ENCODE measurements around the gene TNS1. TPM values are rescaled to one million over a fixed set of nuclear protein-coding genes. Genes with fewer than 3 reads are reported as not detected.

Gene TNS1
- polyA plus RNA-seq, 3 donors: 0.26 to 1.6 (median 1.5) TPM

DNA sequence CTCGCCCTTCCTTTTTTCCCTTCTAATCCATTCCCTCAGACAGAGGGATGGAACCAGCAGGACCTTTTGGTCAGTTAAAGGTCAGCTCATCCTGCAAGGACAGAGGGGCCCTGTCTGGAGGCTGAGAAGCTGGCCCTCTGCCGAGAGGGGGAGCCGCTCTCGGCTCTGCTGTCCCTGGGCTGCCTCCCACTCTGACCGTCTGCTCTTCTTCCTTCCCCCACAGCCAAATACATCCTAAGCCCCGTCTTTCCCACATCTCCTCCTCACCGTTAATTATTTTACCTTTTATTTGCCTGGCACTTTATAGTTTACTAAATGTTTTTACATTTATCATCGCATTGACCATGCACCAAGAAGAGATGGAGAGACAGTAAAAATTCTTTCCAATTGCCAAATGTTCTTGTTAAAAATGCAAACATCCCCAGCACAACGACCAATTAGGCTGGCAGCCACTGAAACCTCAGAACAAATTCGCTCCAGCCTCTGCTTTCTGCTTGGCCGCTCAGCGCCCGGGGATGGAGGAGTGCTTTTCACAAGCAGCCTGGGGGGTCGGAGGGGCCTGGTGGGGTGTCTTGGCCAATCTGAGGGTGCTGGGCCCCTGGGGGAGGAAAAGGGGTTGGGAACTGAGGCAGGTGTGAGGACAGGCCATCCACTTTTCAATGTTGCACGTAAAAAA lies 123.7 kb downstream of the TNS1 start:
- no peaks in the 10 kb centered on the region for H4K20me1 ChIP-seq (ENCODE audit: insufficient read depth, low read length)
- no peak overlapping the region for H3K4me3 ChIP-seq (replicated peaks in 1 of 3; ENCODE audit: low read depth in 2 of 3, low read length in 3 of 3)
- H3K27ac Mint-ChIP-seq: no peak overlapping the region
- H3K4me1 Mint-ChIP-seq: peaks cover 4% of the 10 kb centered on the region
- no peaks in the 10 kb centered on the region for H3K79me2 ChIP-seq (ENCODE audit: insufficient read depth, low read length)
- H3K4me2 ChIP-seq (replicated peaks; ENCODE audit: extremely low read depth, low read length, poor library complexity, severe bottlenecking): no peak overlapping the region
- no peaks in the 10 kb centered on the region for H3K4me1 ChIP-seq (ENCODE audit: control insufficient read depth in 1 of 2, insufficient read depth in 2 of 2, low read length in 2 of 2)
- peaks cover 0 to 5% (median 0%) of the 10 kb centered on the region in 3 donors for H3K27me3 Mint-ChIP-seq (ENCODE audit: low read depth in 3 of 3)
- H3K9me3 ChIP-seq (replicated peaks in 1 of 2; ENCODE audit: control insufficient read depth in 1 of 2, insufficient read depth in 1 of 2, low read length in 2 of 2): no peaks in the 10 kb centered on the region
- H3K27ac ChIP-seq (ENCODE audit: low read depth in 1 of 2, low read length in 2 of 2): no peak overlapping the region
- H3K27me3 ChIP-seq (ENCODE audit: control insufficient read depth in 2 of 2, insufficient read depth in 2 of 2, low read length in 2 of 2): no peaks in the 10 kb centered on the region
- H3K9me3 Mint-ChIP-seq: no peaks in the 10 kb centered on the region
- no peak overlapping the region for H3K4me3 Mint-ChIP-seq
- H3K9ac ChIP-seq (ENCODE audit: insufficient read depth, low read length, poor library complexity, severe bottlenecking): no peak overlapping the region
- no peak overlapping the region for H2AFZ ChIP-seq (ENCODE audit: insufficient read depth, low read depth, low read length, poor library complexity, severe bottlenecking)
- TF ChIP-seq, protein P1, sequence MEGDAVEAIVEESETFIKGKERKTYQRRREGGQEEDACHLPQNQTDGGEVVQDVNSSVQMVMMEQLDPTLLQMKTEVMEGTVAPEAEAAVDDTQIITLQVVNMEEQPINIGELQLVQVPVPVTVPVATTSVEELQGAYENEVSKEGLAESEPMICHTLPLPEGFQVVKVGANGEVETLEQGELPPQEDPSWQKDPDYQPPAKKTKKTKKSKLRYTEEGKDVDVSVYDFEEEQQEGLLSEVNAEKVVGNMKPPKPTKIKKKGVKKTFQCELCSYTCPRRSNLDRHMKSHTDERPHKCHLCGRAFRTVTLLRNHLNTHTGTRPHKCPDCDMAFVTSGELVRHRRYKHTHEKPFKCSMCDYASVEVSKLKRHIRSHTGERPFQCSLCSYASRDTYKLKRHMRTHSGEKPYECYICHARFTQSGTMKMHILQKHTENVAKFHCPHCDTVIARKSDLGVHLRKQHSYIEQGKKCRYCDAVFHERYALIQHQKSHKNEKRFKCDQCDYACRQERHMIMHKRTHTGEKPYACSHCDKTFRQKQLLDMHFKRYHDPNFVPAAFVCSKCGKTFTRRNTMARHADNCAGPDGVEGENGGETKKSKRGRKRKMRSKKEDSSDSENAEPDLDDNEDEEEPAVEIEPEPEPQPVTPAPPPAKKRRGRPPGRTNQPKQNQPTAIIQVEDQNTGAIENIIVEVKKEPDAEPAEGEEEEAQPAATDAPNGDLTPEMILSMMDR (IDR thresholded peaks at IDR 0.05): no peak
- WGBS (ENCODE audit: insufficient coverage): 98% methylated on average over 6 of the region's 15 CpGs
- DNase-seq: no peak
- intact Hi-C loops (cut with micrococcal nuclease): no loop called here
- H3K36me3 ChIP-seq (replicated peaks in 1 of 2; ENCODE audit: control insufficient read depth in 1 of 2, insufficient read depth in 2 of 2, low read length in 2 of 2): peaks cover 0 to 12% of the 10 kb centered on the region in 2 donors
- peaks cover 8 to 13% of the 10 kb centered on the region in 2 donors for H3K36me3 Mint-ChIP-seq

DNA sequence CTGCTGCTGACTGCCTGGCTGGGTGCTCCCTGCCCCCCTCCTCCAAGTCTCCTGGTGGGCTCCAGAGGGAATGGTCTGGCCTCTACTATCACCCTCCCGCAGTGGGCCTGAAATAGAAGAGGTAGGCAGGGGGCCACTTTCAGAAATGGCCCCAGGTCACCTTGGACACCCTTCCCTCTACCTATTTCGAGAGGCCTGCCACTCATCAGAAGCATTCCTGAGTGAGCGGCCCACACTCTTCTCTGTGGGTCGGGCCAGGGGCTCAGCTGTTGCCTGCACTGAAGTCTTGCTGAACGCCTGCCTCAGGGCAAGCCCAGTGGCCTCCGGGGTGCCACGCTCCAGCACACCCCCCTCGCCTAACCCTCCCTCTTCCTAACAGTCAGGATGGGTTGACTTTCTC lies 124.9 kb downstream of the TNS1 start:
- DNase-seq: no peak
- intact Hi-C loops (cut with micrococcal nuclease): no loop called here
- Mint-ChIP-seq H3K9me3 (no peaks in the 10 kb centered on the region), H3K27ac (no peak overlapping the region), H3K4me1 (peaks cover 4% of the 10 kb centered on the region), H3K4me3 (no peak overlapping the region), H3K36me3 (peaks cover 8 to 17% of the 10 kb centered on the region in 2 donors), H3K27me3 (ENCODE audit: low read depth in 3 of 3) (peaks cover 0 to 5% (median 0%) of the 10 kb centered on the region in 3 donors)
- Histone ChIP-seq H3K79me2 (ENCODE audit: insufficient read depth, low read length) (no peaks in the 10 kb centered on the region), H3K9ac (ENCODE audit: insufficient read depth, low read length, poor library complexity, severe bottlenecking) (no peak overlapping the region), H4K20me1 (ENCODE audit: insufficient read depth, low read length) (no peaks in the 10 kb centered on the region), H3K36me3 (replicated peaks in 1 of 2; ENCODE audit: control insufficient read depth in 1 of 2, insufficient read depth in 2 of 2, low read length in 2 of 2) (peaks cover 0 to 12% of the 10 kb centered on the region in 2 donors), H3K9me3 (replicated peaks in 1 of 2; ENCODE audit: control insufficient read depth in 1 of 2, insufficient read depth in 1 of 2, low read length in 2 of 2) (no peaks in the 10 kb centered on the region), H3K4me2 (replicated peaks; ENCODE audit: extremely low read depth, low read length, poor library complexity, severe bottlenecking) (no peak overlapping the region), H3K4me1 (ENCODE audit: control insufficient read depth in 1 of 2, insufficient read depth in 2 of 2, low read length in 2 of 2) (no peaks in the 10 kb centered on the region), H3K27ac (ENCODE audit: low read depth in 1 of 2, low read length in 2 of 2) (no peak overlapping the region), H3K4me3 (replicated peaks in 1 of 3; ENCODE audit: low read depth in 2 of 3, low read length in 3 of 3) (no peak overlapping the region), H2AFZ (ENCODE audit: insufficient read depth, low read depth, low read length, poor library complexity, severe bottlenecking) (no peak overlapping the region), H3K27me3 (ENCODE audit: control insufficient read depth in 2 of 2, insufficient read depth in 2 of 2, low read length in 2 of 2) (no peaks in the 10 kb centered on the region)
- 100% methylated on average over 3 of the region's 8 CpGs for WGBS (ENCODE audit: insufficient coverage)
- TF ChIP-seq, protein P1 (IDR thresholded peaks at IDR 0.05): no peak

All from CD14-positive monocyte (primary cell).